ENCODE results near the gene CERS6.

Gene CERS6

DNA sequence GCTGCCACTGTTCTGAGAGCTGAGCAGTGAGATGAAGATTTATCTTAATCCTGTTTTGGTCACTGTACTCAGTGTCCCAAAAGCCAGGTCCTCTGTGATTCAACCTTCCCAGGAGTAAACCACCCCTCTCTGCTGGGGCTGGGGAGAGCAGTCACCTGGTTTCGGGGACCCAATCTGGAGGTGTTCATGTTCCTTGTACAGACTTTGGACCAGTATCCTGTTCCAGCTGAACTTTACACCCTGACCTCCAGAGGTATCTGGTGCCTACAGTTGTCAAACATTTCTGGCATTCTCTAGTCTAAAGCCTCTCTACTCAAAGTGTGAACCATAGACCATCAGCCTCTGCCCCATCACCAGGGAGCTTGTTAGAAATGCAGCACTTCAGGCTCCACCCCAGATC, 22.1 kb downstream of the CERS6 start:
- H3K27me3 ChIP-seq (ENCODE audit: control insufficient read depth, insufficient read depth, low read length) = no peaks in the 10 kb centered on the region
- no peaks in the 10 kb centered on the region for H3K79me2 ChIP-seq
- no peaks in the 10 kb centered on the region for H3K36me3 ChIP-seq (ENCODE audit: control insufficient read depth, insufficient read depth, low read length)
- no peaks in the 10 kb centered on the region for H3K4me1 ChIP-seq
- H3K4me2 ChIP-seq (ENCODE audit: low read length) = no peak overlapping the region
- no peaks in the 10 kb centered on the region for H3K9me3 ChIP-seq (ENCODE audit: control insufficient read depth, low read length)
- no peak overlapping the region for H3K9ac ChIP-seq
- H3K27ac ChIP-seq = no peak overlapping the region
- no peak overlapping the region for H2AFZ ChIP-seq
- no peak overlapping the region for H3K4me3 ChIP-seq (ENCODE audit: low read depth, low read length)
- no peak for TF ChIP-seq CTCF (IDR thresholded peaks at IDR 0.05)

DNA sequence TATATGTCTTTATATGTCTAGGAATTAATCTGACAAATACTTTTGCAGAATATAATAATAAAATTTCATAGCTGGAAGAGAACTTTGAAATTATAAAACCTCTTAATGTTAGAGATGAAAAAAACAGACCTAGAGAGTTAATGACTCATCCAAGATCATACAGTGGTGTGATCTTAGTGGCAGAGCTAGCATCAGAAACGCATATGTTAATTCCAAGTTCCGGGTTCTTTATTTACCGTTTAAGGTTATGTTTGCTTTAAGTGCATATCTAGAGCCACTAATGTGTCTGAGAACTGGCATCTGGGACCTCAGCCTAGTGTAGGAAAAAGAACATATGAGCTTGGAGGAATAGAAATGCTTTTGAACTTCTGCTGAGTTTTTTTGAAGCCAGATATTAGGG, 24.3 kb downstream of the CERS6 start:
- no peaks in the 10 kb centered on the region for H3K9me3 ChIP-seq (ENCODE audit: control insufficient read depth, low read length)
- H3K27me3 ChIP-seq (ENCODE audit: control insufficient read depth, insufficient read depth, low read length) = no peaks in the 10 kb centered on the region
- no peaks in the 10 kb centered on the region for H3K4me1 ChIP-seq
- H3K9ac ChIP-seq = no peak overlapping the region
- no peaks in the 10 kb centered on the region for H3K36me3 ChIP-seq (ENCODE audit: control insufficient read depth, insufficient read depth, low read length)
- TF ChIP-seq CTCF (IDR thresholded peaks at IDR 0.05) = no peak
- H3K79me2 ChIP-seq = no peaks in the 10 kb centered on the region
- no peak overlapping the region for H3K4me2 ChIP-seq (ENCODE audit: low read length)
- no peak overlapping the region for H3K4me3 ChIP-seq (ENCODE audit: low read depth, low read length)
- H2AFZ ChIP-seq = no peak overlapping the region
- H3K27ac ChIP-seq = no peak overlapping the region

DNA sequence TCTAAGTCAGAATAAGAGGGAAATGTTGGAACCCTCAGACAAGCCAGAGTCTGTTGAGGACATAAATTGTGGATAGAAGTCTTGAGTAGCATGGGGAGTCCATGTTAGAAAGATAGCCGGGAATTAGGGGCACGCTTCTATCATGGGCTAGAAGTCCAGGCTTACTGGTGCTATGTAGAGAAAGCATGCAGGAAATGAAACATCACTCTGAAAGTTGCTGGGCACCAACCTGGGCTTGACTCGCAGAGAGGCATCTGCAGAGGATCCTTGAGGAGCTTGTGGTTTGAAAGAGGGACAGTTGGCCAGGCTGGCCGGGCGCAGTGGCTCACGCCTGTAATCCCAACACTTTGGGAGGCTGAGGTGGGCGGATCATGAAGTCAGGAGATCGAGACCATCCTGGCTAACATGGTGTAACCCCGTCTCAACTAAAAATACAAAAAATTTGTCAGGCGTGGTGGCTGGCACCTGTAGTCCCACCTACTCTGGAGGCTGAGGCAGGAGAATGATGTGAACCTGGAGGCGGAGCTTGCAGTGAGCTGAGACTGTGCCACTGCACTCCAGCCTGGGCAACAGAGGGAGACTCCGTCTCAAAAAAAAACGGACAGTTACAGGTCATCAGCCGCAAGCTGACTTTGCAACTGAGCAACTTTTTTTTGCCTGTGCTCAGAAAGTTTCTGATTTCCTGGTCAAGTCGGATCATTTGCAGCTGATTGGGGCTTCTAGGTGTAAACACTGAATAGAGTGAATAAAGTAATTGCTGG, 24.9 kb downstream of the CERS6 start:
- Histone ChIP-seq H3K27me3 (ENCODE audit: control insufficient read depth, insufficient read depth, low read length) (no peaks in the 10 kb centered on the region), H3K4me1 (no peaks in the 10 kb centered on the region), H3K27ac (no peak overlapping the region), H3K4me3 (ENCODE audit: low read depth, low read length) (no peak overlapping the region), H3K9me3 (ENCODE audit: control insufficient read depth, low read length) (no peaks in the 10 kb centered on the region), H3K4me2 (ENCODE audit: low read length) (no peak overlapping the region), H3K79me2 (no peaks in the 10 kb centered on the region), H2AFZ (no peak overlapping the region), H3K9ac (no peak overlapping the region), H3K36me3 (ENCODE audit: control insufficient read depth, insufficient read depth, low read length) (no peaks in the 10 kb centered on the region)
- no peak for TF ChIP-seq CTCF (IDR thresholded peaks at IDR 0.05)

DNA sequence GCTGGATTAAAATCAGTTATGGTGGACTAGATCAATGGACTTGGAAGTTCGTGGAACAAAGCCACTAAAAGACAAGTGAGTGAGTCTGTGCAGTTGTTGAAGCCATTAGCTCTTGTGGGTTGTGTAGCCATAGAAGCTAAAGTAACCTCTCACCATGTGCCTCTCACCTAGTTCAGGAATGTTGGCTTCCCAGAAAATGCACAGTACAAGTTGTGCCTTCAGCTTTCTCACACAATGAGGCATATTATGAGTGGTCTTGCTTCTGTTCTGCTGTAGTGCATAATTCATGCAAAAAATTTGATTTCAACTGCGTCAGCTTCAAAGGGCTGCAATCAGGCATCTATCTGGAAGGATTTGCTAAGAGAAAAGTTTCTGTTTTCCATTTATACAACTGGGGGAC, 26.2 kb downstream of the CERS6 start:
- no peak for TF ChIP-seq CTCF (IDR thresholded peaks at IDR 0.05)
- Histone ChIP-seq H3K4me3 (ENCODE audit: low read depth, low read length) (no peak overlapping the region), H3K79me2 (no peaks in the 10 kb centered on the region), H3K27me3 (ENCODE audit: control insufficient read depth, insufficient read depth, low read length) (no peaks in the 10 kb centered on the region), H3K9ac (no peak overlapping the region), H3K36me3 (ENCODE audit: control insufficient read depth, insufficient read depth, low read length) (no peaks in the 10 kb centered on the region), H3K4me2 (ENCODE audit: low read length) (no peak overlapping the region), H3K9me3 (ENCODE audit: control insufficient read depth, low read length) (no peaks in the 10 kb centered on the region), H3K27ac (no peak overlapping the region), H3K4me1 (no peaks in the 10 kb centered on the region), H2AFZ (no peak overlapping the region)

Measured in parathyroid adenoma (tissue), 2 donors.